HS-5 (cell line): ENCODE results near the gene MYH14.
"Not testable (repeated sequence)": the region's sequence is repeated elsewhere in the genome, so short reads cannot be mapped to it uniquely, and the experiment has no call there.

ENCODE experiments used
- DNase-seq: peaks from one replicate; pipeline ENCODE4 v3.0.0-alpha.2; 2012; ENCODE audit warnings: low read depth

MYH14 gene

DNA sequence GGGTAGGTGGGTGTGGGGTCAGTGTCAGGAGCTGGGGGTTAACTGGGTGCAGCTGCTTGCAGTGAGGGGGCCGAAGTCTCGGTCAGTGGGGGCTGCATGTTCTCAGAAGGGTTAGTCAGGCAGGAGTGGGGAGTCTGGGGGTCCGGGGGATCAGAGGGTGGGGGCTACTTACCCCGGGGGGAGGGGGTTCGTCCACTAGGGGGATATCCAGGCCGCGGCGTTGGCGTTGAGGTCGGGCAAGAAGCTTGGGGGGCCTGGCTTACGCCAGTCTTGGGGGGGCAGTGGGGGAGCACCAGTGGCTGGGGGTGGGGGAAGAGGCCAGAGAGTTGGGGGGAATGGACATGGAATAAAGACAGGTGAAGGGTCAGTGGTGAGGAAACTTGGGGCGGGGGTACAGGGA lies 116.6 kb downstream of the MYH14 start:
- DNase-seq, result no peak

DNA sequence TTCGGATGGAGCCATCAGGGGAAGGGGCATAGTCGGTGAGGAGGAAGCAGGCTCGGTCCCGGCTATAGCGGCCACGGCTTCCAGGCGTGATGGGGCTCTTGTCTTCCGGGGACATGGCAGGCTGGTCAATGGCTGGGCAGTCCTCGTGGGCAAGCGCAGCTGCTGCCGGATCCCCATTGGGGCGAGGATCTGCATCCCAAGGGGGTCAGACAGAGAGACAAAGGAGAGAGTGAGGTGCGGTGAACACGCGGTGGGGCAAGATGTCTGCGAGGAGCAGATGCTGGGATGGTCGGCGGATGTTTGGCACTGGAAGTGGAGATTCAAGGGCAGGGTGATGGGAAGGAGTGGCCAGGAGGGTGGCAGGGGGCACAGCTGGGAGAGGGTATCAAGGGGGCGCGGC lies 117.2 kb downstream of the MYH14 start:
- no peak for DNase-seq

DNA sequence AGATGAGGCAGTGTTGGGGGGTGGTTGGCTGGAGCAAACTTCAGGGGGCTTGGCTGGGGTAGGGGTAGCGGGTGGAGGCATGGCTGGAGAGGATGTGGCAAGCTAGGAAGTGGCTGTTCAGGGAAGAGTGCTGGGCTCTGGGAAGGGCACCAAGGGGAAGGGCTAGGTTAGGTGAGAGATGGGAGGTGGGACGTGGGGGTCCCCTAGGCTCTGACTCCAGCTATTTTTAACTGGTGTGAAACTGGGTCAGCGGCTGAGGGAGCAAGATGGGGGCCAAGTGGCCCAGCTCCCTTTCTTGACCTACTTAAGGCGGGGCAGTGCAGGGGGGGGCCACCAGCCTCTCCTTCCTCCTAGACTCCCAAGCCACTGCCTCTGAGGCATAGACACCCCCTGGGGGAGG lies 118.4 kb downstream of the MYH14 start:
- no peak for DNase-seq

DNA sequence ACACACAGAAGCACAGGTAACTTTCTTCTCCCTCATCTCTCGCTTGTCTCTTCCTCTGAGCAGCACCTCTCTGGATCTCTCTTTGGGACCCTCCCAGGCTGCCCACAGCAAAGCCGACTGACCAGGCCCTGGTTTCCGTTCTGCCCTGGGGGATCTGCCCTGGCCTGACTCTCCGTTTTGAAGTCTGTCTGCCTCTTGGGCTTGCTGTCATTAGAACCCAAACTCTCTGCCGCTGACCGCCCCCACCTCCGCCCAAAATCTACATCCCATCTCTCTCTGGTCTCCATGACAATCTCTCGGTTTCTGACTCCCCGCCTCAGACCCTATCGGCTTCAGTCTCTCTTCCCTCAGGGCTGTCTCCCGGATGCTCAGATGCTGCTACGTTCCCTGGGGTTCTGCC lies 118.8 kb downstream of the MYH14 start:
- no peak for DNase-seq

DNA sequence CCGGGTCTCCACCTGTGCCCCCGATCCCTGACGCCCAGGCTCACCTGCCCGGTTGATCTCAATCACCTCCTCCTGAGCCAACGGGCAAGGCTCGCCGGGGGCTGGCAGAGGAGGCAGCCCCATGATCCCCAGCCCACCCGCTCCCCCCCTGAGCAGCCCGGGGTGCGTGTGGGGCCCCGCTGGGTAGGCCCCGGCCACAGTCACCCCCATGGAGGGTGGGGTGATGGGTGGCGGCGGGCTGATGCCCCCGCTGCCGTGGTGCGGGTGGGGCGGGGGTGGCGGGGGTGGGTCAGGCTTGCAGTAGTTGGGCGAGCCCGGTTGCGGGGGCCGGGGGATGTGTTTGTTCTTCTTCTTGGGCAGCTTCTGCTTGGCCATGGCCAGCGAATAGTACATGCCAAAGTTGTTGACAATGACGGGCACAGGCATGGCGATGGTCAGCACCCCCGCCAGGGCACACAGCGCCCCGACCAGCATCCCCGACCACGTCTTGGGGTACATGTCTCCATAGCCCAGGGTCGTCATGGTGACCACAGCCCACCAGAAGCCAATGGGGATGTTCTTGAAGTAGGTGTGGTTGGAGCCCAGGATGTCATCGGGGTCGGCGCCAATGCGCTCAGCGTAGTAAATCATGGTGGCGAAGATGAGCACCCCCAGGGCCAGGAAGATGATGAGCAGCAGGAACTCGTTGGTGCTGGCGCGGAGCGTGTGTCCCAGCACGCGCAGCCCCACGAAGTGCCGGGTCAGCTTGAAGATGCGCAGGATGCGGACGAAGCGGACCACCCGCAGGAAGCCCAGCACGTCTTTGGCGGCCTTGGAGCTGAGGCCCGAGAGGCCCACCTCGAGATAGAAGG lies 119.7 kb downstream of the MYH14 start:
- DNase-seq, result no peak

DNA sequence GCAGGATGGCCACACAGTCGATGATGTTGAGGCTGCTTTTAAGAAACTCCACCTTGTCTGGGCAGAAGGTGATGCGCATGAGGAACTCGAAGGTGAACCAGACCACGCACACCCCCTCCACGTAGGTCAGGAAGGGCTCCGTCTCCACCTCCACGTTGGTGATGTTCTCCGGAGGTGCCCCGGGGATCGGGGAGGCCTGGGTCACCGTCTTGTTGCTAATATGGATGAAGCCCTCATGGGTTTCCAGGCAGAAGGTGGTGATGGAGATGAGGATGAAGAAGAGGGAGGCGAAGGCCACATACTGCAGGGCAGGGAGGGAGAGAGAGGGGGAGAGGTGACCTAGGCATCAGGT lies 120.3 kb downstream of the MYH14 start:
- no peak for DNase-seq

DNA sequence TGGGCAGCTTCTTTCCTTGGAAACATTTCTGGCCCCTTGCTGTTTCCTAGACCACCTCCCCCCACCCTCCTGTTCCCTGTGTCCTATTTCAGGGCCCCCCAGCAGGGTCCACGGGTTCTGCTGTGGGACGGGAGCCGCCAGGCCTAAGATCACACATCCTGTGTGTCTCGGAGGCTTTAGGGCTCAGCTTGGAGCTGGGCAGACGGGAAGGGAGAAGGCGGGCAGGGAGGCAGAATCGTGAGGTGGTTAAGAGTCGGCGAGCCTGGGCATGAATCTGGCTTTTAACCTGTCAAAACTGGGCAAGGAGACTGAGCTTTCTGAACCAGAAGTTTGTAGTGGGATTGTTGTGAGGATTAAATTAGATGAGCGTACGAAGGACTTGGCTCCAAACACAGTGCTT lies 120.9 kb downstream of the MYH14 start:
- DNase-seq, result no peak

DNA sequence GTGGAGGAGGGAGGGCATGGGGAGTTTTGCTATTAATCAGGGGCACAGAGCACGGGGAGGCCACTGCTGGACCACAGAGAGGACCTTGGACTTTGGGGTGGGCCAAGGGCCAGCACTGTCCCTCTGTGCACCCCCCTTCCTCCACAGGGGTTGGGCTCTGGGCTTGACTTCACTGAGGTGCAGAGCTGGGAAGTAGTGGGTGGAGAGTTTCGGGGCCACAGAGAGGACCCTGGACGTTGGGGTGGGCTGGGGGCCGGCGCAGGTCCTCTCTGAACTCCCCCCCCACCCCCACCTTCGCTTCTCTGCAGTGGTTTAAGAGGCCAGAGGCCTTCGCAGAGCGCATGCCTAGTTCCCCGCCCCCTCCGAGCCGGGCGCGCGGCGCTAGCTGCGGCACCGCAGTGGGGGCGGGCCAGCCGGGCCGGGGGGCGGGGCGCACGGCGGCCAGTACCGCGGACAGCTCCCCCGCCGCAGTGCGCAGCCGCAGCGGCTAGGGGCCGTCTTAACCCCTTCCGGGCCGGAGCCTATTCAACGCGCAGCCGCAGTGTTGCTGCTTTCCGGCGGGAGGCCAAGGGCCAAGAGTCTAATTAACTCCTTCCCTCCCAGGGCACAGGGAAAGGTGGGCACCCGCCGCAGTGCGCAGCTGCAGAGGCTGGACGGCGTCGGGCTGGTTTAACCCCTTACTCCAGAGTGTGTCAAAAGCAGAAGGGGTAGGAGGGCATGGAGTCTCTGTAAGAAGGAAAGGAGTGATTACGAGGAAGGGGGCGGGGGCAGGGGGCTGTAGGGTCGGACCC lies 122.1 kb downstream of the MYH14 start:
- no peak for DNase-seq

DNA sequence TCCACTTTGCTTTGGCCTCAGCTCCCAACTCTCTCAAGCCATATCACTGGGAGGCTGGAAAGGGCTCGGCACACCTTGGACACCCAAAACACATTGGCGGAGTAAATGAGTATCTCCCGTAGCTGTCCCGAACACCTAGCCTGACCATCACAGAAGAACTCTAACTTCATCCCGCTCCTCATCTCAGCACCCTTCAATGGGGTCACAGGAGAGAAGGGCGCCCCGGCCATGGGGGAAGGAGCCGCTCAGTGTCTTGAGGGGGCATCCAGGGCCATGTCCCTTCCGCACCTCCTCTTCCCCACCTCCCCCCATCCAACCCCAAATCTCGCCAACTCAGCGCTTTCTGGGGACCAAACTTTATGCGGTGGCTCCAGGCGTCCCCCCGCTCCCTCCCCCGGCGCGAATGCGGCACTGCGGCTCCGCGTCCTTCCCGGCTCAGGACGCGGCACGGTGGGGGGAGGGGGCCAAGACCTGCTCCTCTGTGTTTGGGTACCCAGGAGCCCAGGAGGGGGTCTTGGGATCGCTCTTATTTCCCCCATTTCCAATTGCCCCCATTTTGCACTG lies 122.8 kb downstream of the MYH14 start:
- no peak for DNase-seq

DNA sequence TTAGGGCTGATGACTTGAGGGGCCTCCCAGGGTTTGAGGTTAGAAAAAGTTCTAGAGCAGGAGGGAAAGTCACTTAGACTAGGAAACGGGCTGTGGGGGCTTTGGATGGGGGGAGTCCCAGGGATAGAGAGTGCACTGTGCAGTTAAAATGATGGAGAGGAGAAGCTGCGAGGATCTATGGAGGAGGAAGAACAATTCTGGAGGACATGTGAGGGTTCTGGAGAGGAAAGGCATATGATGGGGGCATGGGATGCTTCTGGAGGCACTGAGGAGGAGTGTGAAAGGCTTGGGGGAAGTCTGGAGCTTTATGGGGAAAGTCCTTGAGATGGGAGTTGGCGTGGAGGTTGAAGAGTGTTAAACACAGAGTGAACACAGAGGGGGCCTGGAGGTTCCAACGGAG lies 123.6 kb downstream of the MYH14 start:
- no peak for DNase-seq

DNA sequence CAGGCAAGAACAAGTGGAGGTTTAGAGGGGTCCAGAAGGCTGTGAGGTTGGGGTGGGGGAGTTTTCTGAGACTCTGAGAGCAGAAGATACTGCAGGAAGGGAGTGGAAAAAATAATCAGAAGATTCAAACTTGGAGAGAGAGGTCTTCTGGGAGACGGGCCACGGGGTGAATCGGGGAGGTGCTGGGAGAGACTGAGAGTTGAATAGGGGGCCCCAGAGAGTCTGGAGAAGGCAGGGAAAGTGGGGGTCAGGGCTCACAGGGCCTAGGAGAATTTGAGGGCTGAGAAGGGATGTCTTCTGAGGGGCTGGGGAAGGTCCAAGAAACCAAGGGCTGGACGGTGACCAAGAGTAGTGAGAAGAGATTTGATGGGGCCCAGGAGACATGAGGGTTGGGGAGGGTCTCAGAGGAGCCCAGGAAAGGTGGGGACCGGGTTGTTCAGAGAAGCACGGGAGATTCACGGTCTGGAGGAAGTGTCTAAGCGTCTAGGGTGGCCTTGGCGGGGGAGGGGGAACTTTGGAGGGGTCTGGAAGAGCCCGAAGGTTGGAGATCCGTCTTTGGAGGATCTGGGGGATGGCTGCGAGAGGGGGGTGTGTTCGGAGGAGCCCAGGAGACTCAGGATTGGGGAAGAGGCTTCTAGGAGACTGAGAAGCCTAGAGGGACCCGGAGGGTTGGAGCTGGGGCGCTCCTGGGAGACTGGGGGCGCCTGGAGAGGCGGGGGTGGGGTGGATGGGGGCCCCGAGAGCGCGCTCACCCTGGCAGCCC lies 124.2 kb downstream of the MYH14 start:
- DNase-seq, result no peak

DNA sequence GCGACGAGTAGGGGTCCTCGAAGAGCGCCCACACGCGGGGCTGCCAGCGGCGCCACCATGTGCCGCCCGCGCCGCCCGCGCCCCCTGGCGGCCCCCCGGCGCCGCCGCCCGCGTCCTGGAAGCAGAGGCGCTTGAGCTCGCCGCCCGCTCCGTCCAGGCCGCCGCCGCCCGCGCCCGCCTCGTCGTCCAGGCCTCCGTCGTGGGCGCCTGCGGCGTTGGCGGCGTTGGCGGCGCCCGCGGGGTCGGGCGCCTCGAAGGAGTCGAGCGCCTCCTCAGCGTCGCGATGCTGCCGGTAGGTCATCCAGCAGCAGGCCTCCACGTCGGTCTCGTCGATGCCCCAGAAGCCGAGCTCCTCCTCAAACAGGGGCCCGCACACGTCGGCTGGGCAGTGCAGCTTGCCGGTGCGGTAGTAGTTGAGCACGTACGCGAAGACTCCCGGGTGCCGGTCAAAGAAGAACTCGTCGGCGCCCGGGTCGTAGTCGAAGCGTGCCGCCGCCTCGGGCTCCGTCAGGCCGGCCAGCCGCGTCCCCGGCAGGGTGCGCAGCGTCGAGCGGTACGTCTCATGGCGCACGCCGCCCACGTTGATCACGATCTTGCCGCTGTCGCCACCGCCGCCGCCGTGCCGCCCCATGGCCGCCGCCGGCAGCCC lies 124.9 kb downstream of the MYH14 start:
- DNase-seq, result no peak

DNA sequence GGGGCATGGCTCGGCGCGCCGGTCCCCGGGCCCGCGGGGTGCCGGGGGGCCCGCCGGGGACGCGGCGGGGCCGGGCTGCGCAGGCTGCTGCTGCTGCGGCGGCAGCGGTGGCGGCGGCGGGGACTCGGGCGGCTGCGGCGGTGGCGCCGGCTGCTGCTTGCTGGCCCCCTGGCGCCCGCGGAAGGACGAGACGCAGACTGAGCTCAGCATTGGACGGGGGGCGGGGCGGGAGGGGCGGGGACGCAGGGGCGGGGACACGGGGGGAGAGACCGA lies 125.4 kb downstream of the MYH14 start:
- no peak for DNase-seq

DNA sequence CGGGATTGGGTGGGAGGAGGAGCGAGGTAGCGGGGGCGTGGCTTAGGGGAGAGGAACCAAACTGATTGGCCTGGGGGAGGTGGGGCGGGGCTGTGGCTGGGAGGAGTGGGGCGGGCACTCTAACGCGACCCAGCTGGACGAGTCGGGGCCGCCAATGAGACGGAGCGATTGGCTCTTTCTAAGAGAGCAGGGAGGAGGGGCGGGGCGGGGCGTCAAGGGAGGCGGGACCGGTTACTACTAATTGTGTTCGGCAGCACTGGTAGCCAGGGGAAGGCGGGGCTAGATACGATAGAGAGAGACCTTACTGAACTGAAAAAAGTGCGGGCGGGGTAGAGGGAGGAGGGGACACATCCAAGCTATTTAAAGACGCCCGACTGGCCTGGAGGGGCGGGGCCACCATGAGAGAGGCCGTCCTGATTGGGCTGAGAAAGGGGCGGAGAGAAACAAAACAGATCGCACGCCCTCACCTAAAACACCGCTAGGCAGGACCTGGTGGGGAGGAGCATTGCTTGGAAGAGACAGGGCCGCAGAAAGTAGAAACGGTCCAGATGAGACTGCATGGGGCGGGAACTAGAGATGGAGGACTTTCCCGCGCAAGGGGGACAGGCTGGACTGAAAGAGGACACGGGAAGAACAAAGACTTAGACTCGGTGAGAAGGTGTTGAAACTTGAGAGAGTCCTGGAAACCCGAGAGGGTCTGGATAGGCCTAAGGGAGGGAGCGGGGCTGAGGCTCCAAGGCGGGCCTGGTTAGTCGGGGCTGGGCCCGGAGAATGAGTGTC lies 125.9 kb downstream of the MYH14 start, which contains the start of gene KCNC3:
Gene KCNC3 (minus strand): TSS at position 232 of the 780 bp plus-strand sequence. CDS start 295 bp downstream, outside the sequence.
- peak; percentile 90 for DNase-seq

DNA sequence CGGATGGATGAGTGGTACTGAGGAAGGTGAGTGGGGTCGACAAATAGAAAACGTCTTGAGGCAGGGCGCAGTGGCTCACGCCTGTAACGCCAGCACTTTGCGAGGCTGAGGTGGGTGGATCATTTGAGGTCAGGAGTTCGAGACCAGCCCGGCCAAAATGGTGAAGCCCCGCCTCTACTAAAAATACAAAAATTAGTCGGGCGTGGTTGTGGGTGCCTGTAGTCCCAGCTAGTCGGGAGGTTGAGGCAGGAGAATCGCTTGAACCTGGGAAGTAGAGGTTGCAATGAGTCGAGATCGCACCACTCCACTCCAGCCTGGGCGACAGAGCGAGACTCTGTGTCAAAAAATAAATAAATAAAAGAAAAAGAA lies 126.5 kb downstream of the MYH14 start:
- DNase-seq, result not testable (repeated sequence)

DNA sequence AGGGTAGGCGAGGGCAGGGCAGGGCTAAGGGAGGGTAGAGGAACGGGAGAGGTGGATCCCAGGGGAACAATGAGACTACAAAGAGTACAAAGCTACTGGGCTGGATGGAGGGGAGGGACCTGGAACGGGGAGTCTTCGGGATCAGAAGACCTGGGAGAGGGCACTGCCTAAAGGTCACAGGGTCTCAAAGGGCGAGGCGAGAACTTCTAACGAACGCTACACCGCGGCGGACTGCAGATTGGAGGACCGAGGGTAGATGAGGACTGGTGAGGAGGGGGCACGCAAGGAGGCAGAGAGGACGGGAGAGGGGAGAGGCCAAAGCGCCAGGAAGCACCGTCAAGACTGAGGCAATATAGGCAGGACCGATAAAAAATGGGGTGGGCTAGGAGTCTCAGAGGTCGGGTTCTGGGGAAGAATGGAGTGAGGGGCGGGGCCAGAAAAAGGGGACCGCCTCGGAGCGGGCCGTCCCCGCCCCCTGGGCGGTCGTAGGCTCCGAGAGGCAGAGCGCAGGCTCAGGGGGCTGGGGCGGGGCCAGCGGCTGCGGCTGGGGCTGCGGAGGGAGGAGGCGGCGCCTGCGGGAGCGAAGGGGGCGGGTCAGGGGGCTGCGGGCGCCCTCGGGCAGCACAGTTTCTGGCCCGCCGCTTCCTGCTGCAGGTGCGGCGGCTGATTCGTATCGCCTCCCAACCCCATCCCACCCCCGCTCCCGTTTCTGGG lies 127.1 kb downstream of the MYH14 start:
- no peak for DNase-seq

DNA sequence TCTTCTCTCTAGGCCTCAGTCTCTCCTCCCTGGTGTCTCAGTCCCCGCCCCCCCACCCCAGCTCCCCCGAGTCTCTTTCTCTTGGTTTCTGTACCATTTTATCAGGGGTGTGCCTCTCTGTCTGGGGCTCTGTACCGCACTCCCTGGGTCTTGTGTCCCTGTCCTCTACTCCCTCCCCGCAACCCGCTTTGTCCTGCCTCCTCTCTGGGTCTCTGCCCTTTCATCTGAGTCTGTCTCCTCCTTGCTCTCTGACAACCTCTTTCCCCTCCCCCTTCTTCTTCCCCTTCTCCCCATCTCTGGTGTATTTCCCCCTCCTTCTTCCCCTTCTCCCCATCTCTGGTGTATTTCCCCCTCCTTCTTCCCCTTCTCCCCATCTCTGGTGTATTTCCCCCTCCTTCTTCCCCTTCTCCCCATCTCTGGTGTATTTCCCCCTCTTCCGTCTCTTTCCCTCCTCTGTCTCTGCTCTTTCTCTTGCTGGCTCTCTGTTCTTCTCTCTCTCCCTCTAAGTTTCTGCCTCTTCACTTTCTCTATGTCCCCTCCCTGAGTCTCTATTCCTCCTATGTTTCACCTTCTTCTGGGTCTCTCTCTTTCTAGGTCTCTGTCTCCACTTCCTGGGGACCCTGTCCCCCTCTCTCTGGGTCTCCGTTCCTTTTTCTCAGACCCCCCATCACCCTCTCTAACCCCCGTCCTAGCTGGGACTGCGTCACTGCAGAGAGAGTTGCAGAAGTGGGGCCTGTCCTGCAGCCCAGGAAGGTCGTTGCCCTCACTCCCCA lies 128.0 kb downstream of the MYH14 start:
- DNase-seq, result no peak

DNA sequence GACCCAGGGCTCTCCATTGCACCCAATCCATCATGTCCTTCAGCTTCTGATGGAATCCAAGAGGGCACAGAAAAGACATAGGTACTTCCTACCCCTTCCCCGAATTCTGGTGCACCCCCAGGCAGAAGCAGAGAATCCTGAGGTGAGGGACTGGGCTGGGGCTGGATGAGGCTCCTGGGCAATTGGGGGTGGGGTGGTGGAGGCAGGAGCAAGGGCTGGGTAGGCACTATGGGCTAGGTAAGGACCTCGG lies 128.5 kb downstream of the MYH14 start:
- no peak for DNase-seq

DNA sequence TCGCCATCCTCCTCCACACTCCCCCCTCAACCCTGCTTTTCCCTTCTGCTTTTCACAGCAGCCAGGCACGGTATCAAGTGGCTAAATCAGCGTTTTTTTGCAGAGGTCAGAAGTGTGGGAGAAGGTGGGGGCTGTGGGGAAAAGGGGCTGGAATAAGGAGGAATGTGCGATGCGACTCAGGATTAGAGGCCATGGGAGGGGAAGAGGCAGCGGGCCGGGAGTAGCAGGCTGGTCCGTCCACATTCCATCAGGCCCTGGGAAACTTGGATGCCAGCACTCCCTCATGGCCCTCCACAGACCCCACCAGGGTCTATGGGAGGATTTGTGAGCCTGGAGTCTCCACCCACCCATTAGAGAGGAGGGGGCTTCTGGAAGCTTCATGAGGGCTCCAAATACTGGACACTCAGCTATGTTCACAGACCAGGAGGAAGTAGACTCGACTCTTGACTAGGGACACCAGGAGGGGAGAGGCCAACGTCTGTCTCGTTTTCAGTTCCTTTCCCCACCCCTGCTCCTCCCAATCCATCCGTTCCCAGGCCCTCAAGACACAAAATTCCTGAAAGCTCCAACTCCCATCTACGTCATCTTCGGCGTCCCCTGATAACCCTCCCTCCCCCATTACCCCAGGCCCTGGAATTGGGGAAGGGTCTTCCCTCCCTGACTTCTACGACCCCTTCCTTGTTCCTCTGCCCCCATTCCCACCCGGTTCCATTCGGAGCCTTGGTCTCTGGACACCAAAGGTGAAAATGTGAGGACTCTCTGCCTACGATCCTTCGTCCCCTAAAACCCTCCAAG lies 129.0 kb downstream of the MYH14 start:
- DNase-seq, result no peak
